Spleen (tissue), 11 donors: ENCODE data around the gene ATP1B3. TPM values are rescaled to one million over a fixed set of nuclear protein-coding genes. Genes with fewer than 3 reads are reported as not detected.
A peak's percentile ranks its signal among the peaks of the same experiment; 100 is the strongest.

Source experiments
- DNase-seq: peaks from one replicate; pipeline ENCODE4 v3.0.0-alpha.2; 2020
- H3K27ac ChIP-seq, 8 donors: fragments of 200-600 bp; sonication (generic) in 7 of 8; 1 replicate in 4 of 8; 2 replicates in 4 of 8; pipeline versions ENCODE4 v1.5.0 to v1.8.0; 2016 to 2021; ENCODE audit warnings: inconsistent platforms in 4 of 8, mild to moderate bottlenecking in 4 of 8, moderate library complexity in 1 of 8
- H3K27me3 ChIP-seq, 7 donors: fragments of 200-600 bp; sonication (generic) in 6 of 7; replicated peaks in 1 of 7; 1 replicate in 4 of 7; 2 replicates in 3 of 7; pipeline versions ENCODE4 v1.5.0 to v1.8.0; 2016 to 2021; ENCODE audit warnings: inconsistent platforms in 3 of 7, mild to moderate bottlenecking in 1 of 7
- H3K36me3 ChIP-seq, 6 donors: fragments of 200-600 bp; sonication (generic) in 5 of 6; 1 replicate in 4 of 6; 2 replicates in 2 of 6; pipeline versions ENCODE4 v1.5.0 to v1.8.0; 2016 to 2021; ENCODE audit warnings: inconsistent platforms in 2 of 6
- H3K4me1 ChIP-seq, 6 donors: fragments of 200-600 bp; sonication (generic) in 5 of 6; 1 replicate in 3 of 6; 2 replicates in 3 of 6; pipeline versions ENCODE4 v1.5.0 to v1.8.0; 2016 to 2021; ENCODE audit warnings: inconsistent platforms in 3 of 6
- H3K4me3 ChIP-seq, 8 donors: fragments of 200-600 bp; sonication (generic) in 7 of 8; 1 replicate in 4 of 8; 2 replicates in 4 of 8; pipeline versions ENCODE4 v1.5.0 to v1.8.0; 2016 to 2021; ENCODE audit warnings: inconsistent platforms in 4 of 8, mild to moderate bottlenecking in 4 of 8, moderate library complexity in 2 of 8
- H3K9me3 ChIP-seq, 8 donors: fragments of 200-600 bp; sonication (generic) in 7 of 8; 1 replicate in 4 of 8; 2 replicates in 4 of 8; pipeline versions ENCODE4 v1.5.0 to v1.8.0; 2016 to 2021; ENCODE audit warnings: inconsistent platforms in 4 of 8
- CTCF ChIP-seq, 11 experiments: fragments of 200-600 bp in 7 of 11; fragments of 450-650 bp in 4 of 11; sonication (generic) in 4 of 11; IDR thresholded peaks in 8 of 11; conservative IDR thresholded peaks in 3 of 11; 1 replicate in 7 of 11; 2 replicates in 4 of 11; pipeline versions ENCODE4 v1.4.0 to v1.8.0; 2016 to 2021; ENCODE audit warnings: antibody characterized with exemption in 11 of 11, inconsistent platforms in 4 of 11, mild to moderate bottlenecking in 1 of 11
- POLR2A ChIP-seq, 3 donors: fragments of 450-650 bp; IDR thresholded peaks; one replicate each; pipeline ENCODE4 v1.5.1; 2017; ENCODE audit warnings: antibody characterized with exemption in 3 of 3, mild to moderate bottlenecking in 1 of 3
- POLR2AphosphoS5 ChIP-seq, 3 donors: sonication (generic); formaldehyde crosslinking; IDR thresholded peaks; one replicate each; pipeline ENCODE4 v1.5.1; 2017; ENCODE audit warnings: antibody characterized with exemption in 3 of 3
- WGBS, 5 donors: extraction: QIAGEN DNeasy Blood & Tissue Kit in 3 of 5; methylation state at CpG; one replicate each; pipeline versions ENCODE4 v1.1.5 to v1.1.7; 2013 to 2018; 5-methylcytosine and 5-hydroxymethylcytosine counted together
- intact Hi-C: fragments of 100-400 bp; cut with DNase I; formaldehyde crosslinking; loops from one replicate; pipeline ENCODE4 v1.15.0; 2023; ENCODE audit warnings: low total_unique reads
- polyA plus RNA-seq, 3 donors: library from polyadenylated mRNA; stranded (reverse); fragments of 200-250 nt; gene quantifications; one replicate each; pipeline ENCODE4 v1.2.1, GENCODE V29; 2013
- total RNA-seq, 7 donors: library from RNA; depleted of rRNA in 3 of 7; stranded (reverse); fragments of >200 nt in 3 of 7; fragmentation: NEBNext Ultra II Directional in 4 of 7; extraction: Animal tissue kit (Norgen Biotek cat#: 25700) in 4 of 7; gene quantifications; one replicate each; pipeline versions ENCODE4 v1.1.0 to v1.2.1, GENCODE V29; 2016 to 2021
- donor health status: healthy with polysubstance abuse.
- donor health status: DM: no; HTN: no; CAD: no; lungs with moderate emphysema.
- donor health status: DM: no; HTN: no; CAD: no.
- donor health status: Bipolar disorder and iron deficiency.
- donor health status: healthy.
- donor health status: DM: no; HTN: no; CAD: no.
- donor health status: DM: yes; HTN: yes; CAD: no.

ATP1B3 gene
- total and polyA plus RNA-seq, 10 donors = 35.7 to 80.1 (median 66.4) TPM

- Histone ChIP-seq H3K9me3 (no peaks in the 10 kb centered on the region), H3K27me3 (no peaks in the 10 kb centered on the region), H3K27ac (peak overlapping the region in 3 of 8 donors; percentile 3 to 38 (median 11)), H3K4me1 (peaks cover 0 to 17% (median 5%) of the 10 kb centered on the region in 6 donors), H3K4me3 (no peak overlapping the region), H3K36me3 (no peaks in the 10 kb centered on the region)
- TF ChIP-seq POLR2A (IDR thresholded peaks at IDR 0.05) (no peak), POLR2AphosphoS5 (IDR thresholded peaks at IDR 0.05) (no peak), CTCF (IDR thresholded peaks at IDR 0.05 in 8 of 11, conservative IDR thresholded peaks at IDR 0.05 in 3 of 11) (no peak)
- 54 to 63% (median 54%) methylated on average over 8 of the region's 8 CpGs for WGBS, 5 donors
- intact Hi-C loops = no loop called here
- DNase-seq = no peak
These were observed 15.5 kb upstream of the ATP1B3 start for GRCh38 chr3:141860766-141861513.

GRCh38 chr3:141862279-141862816 lies 14.1 kb upstream of the ATP1B3 start:
- TF ChIP-seq POLR2A (IDR thresholded peaks at IDR 0.05) (no peak), POLR2AphosphoS5 (IDR thresholded peaks at IDR 0.05) (no peak), CTCF (IDR thresholded peaks at IDR 0.05 in 8 of 11, conservative IDR thresholded peaks at IDR 0.05 in 3 of 11) (no peak)
- Histone ChIP-seq H3K27me3 (no peaks in the 10 kb centered on the region), H3K9me3 (no peaks in the 10 kb centered on the region), H3K27ac (no peak overlapping the region), H3K4me3 (no peak overlapping the region), H3K36me3 (no peaks in the 10 kb centered on the region), H3K4me1 (peaks cover 0 to 17% (median 5%) of the 10 kb centered on the region in 6 donors)
- intact Hi-C loops = no loop called here
- 77 to 85% (median 81%) methylated on average over 3 of the region's 3 CpGs for WGBS, 5 donors
- no peak for DNase-seq

GRCh38 chr3:141863491-141863890 lies 13.0 kb upstream of the ATP1B3 start:
- peak overlapping the region in 4 of 8 donors; percentile 0 to 73 (median 62) for H3K27ac ChIP-seq
- H3K9me3 ChIP-seq = no peaks in the 10 kb centered on the region
- WGBS, 5 donors = 4 to 17% (median 10%) methylated on average over 1 of the region's 1 CpG
- H3K4me3 ChIP-seq = no peak overlapping the region
- H3K36me3 ChIP-seq = no peaks in the 10 kb centered on the region
- no peaks in the 10 kb centered on the region for H3K27me3 ChIP-seq
- no peak for TF ChIP-seq POLR2A (IDR thresholded peaks at IDR 0.05)
- TF ChIP-seq CTCF (IDR thresholded peaks at IDR 0.05 in 8 of 11, conservative IDR thresholded peaks at IDR 0.05 in 3 of 11) = no peak
- TF ChIP-seq POLR2AphosphoS5 (IDR thresholded peaks at IDR 0.05) = no peak
- intact Hi-C loops = no loop called here
- H3K4me1 ChIP-seq = peaks cover 0 to 17% (median 5%) of the 10 kb centered on the region in 6 donors
- DNase-seq = no peak

GRCh38 chr3:141864281-141864970 lies 12.0 kb upstream of the ATP1B3 start:
- H3K27ac ChIP-seq = peak overlapping the region in 4 of 8 donors; percentile 0 to 73 (median 62)
- DNase-seq = no peak
- WGBS, 5 donors = 73 to 88% (median 75%) methylated on average over 4 of the region's 4 CpGs
- intact Hi-C loops = no loop called here
- H3K4me3 ChIP-seq = no peak overlapping the region
- TF ChIP-seq POLR2AphosphoS5 (IDR thresholded peaks at IDR 0.05) (no peak), CTCF (IDR thresholded peaks at IDR 0.05 in 8 of 11, conservative IDR thresholded peaks at IDR 0.05 in 3 of 11) (no peak), POLR2A (IDR thresholded peaks at IDR 0.05) (no peak)
- H3K27me3 ChIP-seq = no peaks in the 10 kb centered on the region
- H3K9me3 ChIP-seq = no peaks in the 10 kb centered on the region
- peaks cover 0 to 17% (median 5%) of the 10 kb centered on the region in 6 donors for H3K4me1 ChIP-seq
- H3K36me3 ChIP-seq = no peaks in the 10 kb centered on the region
